ENCODE data around the gene RNU6-1. TPM values are rescaled to one million over a fixed set of nuclear protein-coding genes. Genes with fewer than 3 reads are reported as not detected.

The RNU6-1 gene
- total RNA-seq, 1 experiment from 2014 or later, result not detected

DNA sequence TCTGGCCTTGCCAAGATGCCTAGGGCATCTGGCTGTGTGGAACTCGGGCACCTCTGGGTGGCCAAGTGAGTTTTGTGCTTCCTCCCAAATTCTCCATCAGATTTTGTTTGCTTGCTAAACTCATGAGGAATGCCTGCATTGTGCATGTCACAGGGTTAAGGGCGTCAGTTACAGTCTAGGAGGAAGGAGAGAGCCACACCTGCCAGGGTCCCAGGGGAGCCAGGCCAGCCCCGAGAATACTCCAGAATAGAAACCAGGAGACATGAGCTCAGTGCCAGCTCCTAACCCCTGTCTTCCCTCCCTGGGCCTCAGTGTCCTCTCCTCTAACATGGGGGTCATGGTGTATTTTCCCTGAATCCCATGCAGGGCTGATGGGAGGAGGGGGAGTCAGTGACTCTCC lies 36.5 kb downstream of the RNU6-1 start:
- DNase-seq (ENCODE audit: low read depth in 1 of 2, low spot score in 2 of 2), result no peak
- no peaks in the 10 kb centered on the region for H3K4me1 ChIP-seq (replicated peaks)
- H3K27me3 ChIP-seq (replicated peaks), result no peaks in the 10 kb centered on the region
- H3K9me3 ChIP-seq (replicated peaks), result no peaks in the 10 kb centered on the region
- H3K4me3 ChIP-seq, result no peak overlapping the region
- H3K27ac ChIP-seq, result no peak overlapping the region
- H3K36me3 ChIP-seq, result no peaks in the 10 kb centered on the region

DNA sequence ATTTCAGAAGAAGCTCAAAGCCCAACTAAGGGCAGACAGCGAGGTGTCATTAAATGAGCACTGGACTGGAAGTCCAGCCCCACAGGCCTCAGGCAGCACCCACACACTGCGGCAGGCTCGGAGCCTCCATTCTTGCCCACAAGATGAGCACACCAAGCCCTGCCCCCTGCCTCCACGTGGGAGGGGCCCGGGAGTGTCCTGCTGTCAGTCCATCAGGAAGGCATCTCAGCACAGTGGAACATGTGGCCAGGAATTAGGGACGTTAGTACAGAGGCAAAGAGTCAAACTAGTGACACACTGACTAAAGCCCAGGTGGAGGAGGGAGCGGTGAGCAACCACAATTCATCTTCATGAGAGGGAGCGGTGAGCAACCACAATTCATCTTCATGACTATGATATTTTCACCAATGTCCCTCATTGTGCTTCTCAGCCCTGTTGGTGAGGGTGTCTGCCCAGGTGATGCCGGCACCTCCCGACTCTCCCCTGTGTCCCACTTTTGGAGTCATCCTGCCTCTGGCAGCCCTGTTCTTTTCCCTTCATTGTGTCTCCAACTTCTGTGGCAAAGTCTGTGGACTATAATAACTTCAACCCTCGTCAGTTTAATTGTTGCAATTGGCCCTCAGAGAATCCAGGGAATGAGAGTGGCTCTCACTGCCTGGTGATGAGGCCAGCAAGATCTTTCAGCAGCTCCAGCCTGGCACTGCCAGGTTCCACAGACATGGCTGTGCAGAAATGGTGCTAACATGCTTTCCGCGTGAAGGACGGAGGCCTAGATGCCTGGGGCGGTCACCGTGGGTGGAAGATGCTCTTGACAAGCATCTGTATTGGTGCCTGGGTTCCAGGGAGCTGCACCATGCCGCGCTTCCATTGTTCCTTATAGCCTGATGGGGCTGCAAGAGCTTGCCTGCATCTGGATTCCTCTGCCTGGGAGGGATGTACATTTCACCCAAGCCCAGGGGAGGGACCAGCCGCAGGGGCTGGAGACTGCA lies 37.6 kb downstream of the RNU6-1 start:
- Histone ChIP-seq H3K27me3 (replicated peaks) (no peaks in the 10 kb centered on the region), H3K9me3 (replicated peaks) (no peaks in the 10 kb centered on the region), H3K36me3 (no peaks in the 10 kb centered on the region), H3K4me3 (no peak overlapping the region), H3K27ac (no peak overlapping the region), H3K4me1 (replicated peaks) (no peaks in the 10 kb centered on the region)
- DNase-seq (ENCODE audit: low read depth in 1 of 2, low spot score in 2 of 2), result no peak

- Histone ChIP-seq H3K9me3 (replicated peaks) (no peaks in the 10 kb centered on the region), H3K27ac (no peak overlapping the region), H3K4me1 (replicated peaks) (no peaks in the 10 kb centered on the region), H3K4me3 (no peak overlapping the region), H3K27me3 (replicated peaks) (no peaks in the 10 kb centered on the region), H3K36me3 (no peaks in the 10 kb centered on the region)
- no peak for DNase-seq (ENCODE audit: low read depth in 1 of 2, low spot score in 2 of 2)
These were observed 38.7 kb downstream of the RNU6-1 start for GRCh38 chr15:67801142-67801541.

DNA sequence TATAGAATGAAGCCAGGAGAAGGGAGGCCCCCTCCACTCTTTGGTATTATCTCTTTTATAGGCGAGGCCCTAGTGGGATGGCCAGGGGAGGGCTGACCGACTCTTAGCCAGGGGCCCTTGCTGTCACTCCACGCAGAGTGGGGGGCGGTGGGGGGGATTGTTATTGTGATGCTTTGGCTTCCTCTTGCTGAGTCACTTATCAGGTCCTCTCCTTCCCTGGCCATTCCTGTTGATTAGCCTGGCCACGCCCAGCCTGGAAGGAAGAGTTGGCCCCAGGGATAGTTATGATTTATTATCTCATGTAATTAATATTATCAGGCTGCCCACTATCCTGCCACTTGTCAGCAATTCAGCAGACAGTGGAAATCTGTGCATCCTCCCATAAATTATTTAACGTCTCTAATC lies 40.0 kb downstream of the RNU6-1 start:
- Histone ChIP-seq H3K4me3 (no peak overlapping the region), H3K4me1 (replicated peaks) (no peaks in the 10 kb centered on the region), H3K27me3 (replicated peaks) (no peaks in the 10 kb centered on the region), H3K27ac (no peak overlapping the region), H3K9me3 (replicated peaks) (no peaks in the 10 kb centered on the region), H3K36me3 (no peaks in the 10 kb centered on the region)
- no peak for DNase-seq (ENCODE audit: low read depth in 1 of 2, low spot score in 2 of 2)

DNA sequence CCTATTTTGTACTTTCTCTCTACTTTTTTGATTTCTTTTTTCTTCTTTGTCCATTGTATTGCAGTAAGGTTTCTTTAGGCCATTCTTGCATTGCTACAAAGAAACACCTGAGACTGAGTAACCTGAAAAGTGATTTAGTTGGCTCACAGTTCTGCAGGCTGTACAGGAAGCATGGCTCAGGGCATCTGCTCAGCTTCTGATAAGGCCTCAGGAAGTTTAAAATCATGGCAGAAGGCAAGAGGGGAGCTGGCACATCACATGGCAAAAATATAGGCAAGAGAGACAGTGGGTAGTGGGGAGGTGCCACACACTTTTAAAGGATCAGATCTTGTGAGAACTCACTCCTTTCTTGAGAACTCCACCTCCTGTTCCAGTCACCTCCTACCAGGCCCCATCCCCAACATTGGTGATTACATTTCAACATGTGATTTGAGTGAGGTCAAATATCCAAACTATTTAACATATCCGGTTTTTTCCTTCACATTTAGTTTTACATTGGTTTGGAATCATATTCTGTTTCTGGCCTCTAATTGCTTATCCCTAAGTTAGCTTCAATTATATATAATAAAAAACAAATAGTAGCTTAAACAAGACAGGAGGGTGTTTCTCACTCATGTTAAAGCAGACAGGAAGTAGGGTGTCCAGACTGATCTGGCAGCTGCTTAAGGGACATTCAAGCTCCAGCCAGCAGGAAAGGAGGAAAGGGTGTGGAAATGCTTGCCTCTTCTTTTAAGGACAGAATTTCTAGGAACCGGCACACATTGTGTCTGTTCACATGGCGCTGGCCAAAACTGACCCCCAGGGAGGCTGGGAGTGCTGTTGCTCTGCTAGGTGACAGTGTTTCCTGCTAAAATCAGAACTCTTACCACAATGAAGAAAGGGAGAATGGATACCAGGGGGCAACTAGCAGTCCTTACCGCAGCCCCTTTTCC lies 43.4 kb downstream of the RNU6-1 start:
- H3K4me3 ChIP-seq, result no peak overlapping the region
- H3K4me1 ChIP-seq (replicated peaks), result no peaks in the 10 kb centered on the region
- no peaks in the 10 kb centered on the region for H3K9me3 ChIP-seq (replicated peaks)
- no peaks in the 10 kb centered on the region for H3K36me3 ChIP-seq
- H3K27me3 ChIP-seq (replicated peaks), result no peaks in the 10 kb centered on the region
- no peak overlapping the region for H3K27ac ChIP-seq
- DNase-seq (ENCODE audit: low read depth in 1 of 2, low spot score in 2 of 2), result no peak

- H3K4me3 ChIP-seq, result no peak overlapping the region
- no peaks in the 10 kb centered on the region for H3K4me1 ChIP-seq (replicated peaks)
- H3K27me3 ChIP-seq (replicated peaks), result no peaks in the 10 kb centered on the region
- DNase-seq (ENCODE audit: low read depth in 1 of 2, low spot score in 2 of 2), result no peak
- no peak overlapping the region for H3K27ac ChIP-seq
- H3K9me3 ChIP-seq (replicated peaks), result no peaks in the 10 kb centered on the region
- H3K36me3 ChIP-seq, result no peaks in the 10 kb centered on the region
These were observed 44.8 kb downstream of the RNU6-1 start for GRCh38 chr15:67794832-67795574.

GRCh38 chr15:67792250-67792942 lies 47.4 kb downstream of the RNU6-1 start:
- Histone ChIP-seq H3K27me3 (replicated peaks) (no peaks in the 10 kb centered on the region), H3K27ac (no peak overlapping the region), H3K36me3 (no peaks in the 10 kb centered on the region), H3K4me3 (no peak overlapping the region), H3K4me1 (replicated peaks) (no peaks in the 10 kb centered on the region), H3K9me3 (replicated peaks) (no peaks in the 10 kb centered on the region)
- no peak for DNase-seq (ENCODE audit: low read depth in 1 of 2, low spot score in 2 of 2)

DNA sequence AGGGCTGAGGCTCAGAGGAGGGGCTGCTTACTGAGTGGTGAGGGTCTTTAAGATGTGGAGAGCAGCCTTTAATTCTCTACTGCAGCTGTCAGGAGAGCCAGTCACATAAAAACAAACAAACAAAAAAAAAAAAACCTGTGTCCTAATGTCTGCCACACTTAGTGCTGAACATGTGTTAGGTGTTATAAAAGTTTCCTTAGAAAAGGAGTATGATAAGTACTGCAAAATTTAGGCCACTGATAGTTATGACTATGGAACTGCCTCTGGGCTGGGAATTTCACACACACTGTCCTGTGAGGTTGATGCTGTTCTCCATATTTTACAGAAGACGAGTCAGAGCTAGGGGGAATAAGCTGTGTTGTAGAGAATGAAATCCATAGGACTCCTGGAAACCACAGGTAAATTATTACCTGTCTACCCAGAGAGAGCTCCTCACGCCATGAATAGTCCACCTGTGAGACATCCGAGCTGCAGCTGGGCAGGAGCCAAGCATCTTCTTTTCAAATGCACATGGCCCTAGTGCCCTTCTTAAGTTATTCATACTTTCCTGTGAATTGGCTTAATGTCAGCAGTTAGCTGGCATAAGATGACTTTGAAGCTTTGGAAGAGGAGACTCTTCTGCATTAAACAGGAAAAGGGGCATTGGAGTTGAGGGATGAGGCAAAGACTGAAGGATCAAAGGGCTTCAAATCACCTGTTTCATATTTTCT lies 49.1 kb downstream of the RNU6-1 start:
- Histone ChIP-seq H3K9me3 (replicated peaks) (no peaks in the 10 kb centered on the region), H3K27ac (no peak overlapping the region), H3K4me3 (no peak overlapping the region), H3K36me3 (no peaks in the 10 kb centered on the region), H3K27me3 (replicated peaks) (no peaks in the 10 kb centered on the region), H3K4me1 (replicated peaks) (no peaks in the 10 kb centered on the region)
- DNase-seq (ENCODE audit: low read depth in 1 of 2, low spot score in 2 of 2), result no peak

Other genes with a start within 250 kb of the RNU6-1 start
- not detected in 2 replicates for gene SKOR1, start 14.5 kb downstream of the RNU6-1 start, total RNA-seq (2014; rRNA removed; shearing (Covaris generic))
- gene PIAS1, start 214.3 kb upstream of the RNU6-1 start, total RNA-seq (2014; rRNA removed; shearing (Covaris generic)), result 14.2 and 21.2 TPM in 2 replicates